B cell (primary cell): Measurements from ENCODE around the gene ST13.
"Not testable (repeated sequence)": the region's sequence is repeated elsewhere in the genome, so short reads cannot be mapped to it uniquely, and the experiment has no call there.

Source experiments
- EZH2 ChIP-seq: IDR thresholded peaks from 2 replicates; pipeline ENCODE4 v1.6.1; 2012; ENCODE audit warnings: borderline replicate concordance, low read depth, mild to moderate bottlenecking, moderate library complexity, low read length; ENCODE audit not compliant: insufficient read depth, poor library complexity, severe bottlenecking
- TF ChIP-seq, protein P1 (sequence below): fragments of 200-600 bp; IDR thresholded peaks from one replicate; pipeline ENCODE4 v1.8.0; 2022; ENCODE audit warnings: antibody characterized with exemption, mild to moderate bottlenecking

DNA sequence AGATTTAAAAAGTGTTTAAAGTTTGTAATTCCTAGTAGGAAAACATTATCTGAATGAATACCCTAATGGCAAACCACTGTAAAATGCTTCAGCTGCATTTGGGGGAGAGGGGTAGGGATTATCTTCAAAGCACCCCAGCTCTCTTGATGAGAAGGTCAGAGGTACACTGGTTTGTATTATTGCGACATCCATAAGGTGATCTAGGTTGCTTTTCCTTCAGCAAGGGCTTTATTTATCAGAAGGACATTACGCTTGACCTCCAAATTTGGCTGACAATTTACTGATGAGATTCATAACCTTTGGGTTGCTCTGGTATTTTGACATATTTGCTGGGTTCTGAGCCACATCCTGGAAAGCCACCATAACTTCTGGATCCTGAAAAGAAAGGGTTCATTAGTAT lies 30.1 kb downstream of the ST13 start:
- TF ChIP-seq, protein P1, sequence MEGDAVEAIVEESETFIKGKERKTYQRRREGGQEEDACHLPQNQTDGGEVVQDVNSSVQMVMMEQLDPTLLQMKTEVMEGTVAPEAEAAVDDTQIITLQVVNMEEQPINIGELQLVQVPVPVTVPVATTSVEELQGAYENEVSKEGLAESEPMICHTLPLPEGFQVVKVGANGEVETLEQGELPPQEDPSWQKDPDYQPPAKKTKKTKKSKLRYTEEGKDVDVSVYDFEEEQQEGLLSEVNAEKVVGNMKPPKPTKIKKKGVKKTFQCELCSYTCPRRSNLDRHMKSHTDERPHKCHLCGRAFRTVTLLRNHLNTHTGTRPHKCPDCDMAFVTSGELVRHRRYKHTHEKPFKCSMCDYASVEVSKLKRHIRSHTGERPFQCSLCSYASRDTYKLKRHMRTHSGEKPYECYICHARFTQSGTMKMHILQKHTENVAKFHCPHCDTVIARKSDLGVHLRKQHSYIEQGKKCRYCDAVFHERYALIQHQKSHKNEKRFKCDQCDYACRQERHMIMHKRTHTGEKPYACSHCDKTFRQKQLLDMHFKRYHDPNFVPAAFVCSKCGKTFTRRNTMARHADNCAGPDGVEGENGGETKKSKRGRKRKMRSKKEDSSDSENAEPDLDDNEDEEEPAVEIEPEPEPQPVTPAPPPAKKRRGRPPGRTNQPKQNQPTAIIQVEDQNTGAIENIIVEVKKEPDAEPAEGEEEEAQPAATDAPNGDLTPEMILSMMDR = not testable (repeated sequence)
- not testable (repeated sequence) for TF ChIP-seq EZH2
